ENCODE data around the gene SEMA3A.

GRCh38 chr7:84125654-84126053 lies 68.9 kb downstream of the SEMA3A start:
- TF ChIP-seq, protein P1, sequence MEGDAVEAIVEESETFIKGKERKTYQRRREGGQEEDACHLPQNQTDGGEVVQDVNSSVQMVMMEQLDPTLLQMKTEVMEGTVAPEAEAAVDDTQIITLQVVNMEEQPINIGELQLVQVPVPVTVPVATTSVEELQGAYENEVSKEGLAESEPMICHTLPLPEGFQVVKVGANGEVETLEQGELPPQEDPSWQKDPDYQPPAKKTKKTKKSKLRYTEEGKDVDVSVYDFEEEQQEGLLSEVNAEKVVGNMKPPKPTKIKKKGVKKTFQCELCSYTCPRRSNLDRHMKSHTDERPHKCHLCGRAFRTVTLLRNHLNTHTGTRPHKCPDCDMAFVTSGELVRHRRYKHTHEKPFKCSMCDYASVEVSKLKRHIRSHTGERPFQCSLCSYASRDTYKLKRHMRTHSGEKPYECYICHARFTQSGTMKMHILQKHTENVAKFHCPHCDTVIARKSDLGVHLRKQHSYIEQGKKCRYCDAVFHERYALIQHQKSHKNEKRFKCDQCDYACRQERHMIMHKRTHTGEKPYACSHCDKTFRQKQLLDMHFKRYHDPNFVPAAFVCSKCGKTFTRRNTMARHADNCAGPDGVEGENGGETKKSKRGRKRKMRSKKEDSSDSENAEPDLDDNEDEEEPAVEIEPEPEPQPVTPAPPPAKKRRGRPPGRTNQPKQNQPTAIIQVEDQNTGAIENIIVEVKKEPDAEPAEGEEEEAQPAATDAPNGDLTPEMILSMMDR (conservative IDR thresholded peaks at IDR 0.05 in 1 of 2, IDR thresholded peaks at IDR 0.05 in 1 of 2; ENCODE audit: low read depth in 1 of 2, low read length in 2 of 2): no peak
- no peak for TF ChIP-seq EZH2 (IDR thresholded peaks at IDR 0.05; ENCODE audit: low read length, missing control alignments)
